ENCODE data around the gene HSPB7.

- TF ChIP-seq, protein P1, sequence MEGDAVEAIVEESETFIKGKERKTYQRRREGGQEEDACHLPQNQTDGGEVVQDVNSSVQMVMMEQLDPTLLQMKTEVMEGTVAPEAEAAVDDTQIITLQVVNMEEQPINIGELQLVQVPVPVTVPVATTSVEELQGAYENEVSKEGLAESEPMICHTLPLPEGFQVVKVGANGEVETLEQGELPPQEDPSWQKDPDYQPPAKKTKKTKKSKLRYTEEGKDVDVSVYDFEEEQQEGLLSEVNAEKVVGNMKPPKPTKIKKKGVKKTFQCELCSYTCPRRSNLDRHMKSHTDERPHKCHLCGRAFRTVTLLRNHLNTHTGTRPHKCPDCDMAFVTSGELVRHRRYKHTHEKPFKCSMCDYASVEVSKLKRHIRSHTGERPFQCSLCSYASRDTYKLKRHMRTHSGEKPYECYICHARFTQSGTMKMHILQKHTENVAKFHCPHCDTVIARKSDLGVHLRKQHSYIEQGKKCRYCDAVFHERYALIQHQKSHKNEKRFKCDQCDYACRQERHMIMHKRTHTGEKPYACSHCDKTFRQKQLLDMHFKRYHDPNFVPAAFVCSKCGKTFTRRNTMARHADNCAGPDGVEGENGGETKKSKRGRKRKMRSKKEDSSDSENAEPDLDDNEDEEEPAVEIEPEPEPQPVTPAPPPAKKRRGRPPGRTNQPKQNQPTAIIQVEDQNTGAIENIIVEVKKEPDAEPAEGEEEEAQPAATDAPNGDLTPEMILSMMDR (conservative IDR thresholded peaks at IDR 0.05; ENCODE audit: low read length): no peak
- no peak for TF ChIP-seq EZH2phosphoT487 (IDR thresholded peaks at IDR 0.05; ENCODE audit: borderline replicate concordance)
Observed at GRCh38 chr1:15985611-15986297, 32.1 kb downstream of the HSPB7 start.

All from Loucy (cell line).